Measurements from ENCODE around the gene GRIK3. TPM values are rescaled to one million over a fixed set of nuclear protein-coding genes. Genes with fewer than 3 reads are reported as not detected.

GRIK3 gene
- total and polyA plus RNA-seq, 2 of the 8 experiments (the other 6 are each of a cell fraction or from before 2014, with no cell fraction given), result 2.1 to 3.4 TPM

DNA sequence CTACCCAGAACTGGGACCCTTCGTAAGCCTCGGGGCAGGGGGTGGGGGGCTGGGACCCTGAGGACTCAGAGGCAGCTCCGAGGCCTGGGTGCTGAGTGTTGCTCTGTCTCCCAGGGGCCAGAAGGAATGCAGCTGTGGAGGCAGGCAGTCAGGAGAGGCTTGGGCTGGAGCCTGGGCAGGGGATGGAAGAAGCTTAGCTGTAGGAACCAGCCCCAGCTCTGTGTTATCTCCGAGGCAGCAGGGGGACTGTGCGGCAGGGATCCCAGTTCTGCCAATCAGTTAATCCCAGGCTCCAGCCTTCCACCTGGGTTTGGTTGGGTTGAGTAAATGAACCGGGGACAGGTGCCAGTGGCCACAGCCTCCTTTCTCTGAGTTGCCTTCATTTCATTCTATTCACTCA lies 8.2 kb upstream of the GRIK3 start (continued):
- TF ChIP-seq, protein P1, sequence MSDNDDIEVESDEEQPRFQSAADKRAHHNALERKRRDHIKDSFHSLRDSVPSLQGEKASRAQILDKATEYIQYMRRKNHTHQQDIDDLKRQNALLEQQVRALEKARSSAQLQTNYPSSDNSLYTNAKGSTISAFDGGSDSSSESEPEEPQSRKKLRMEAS (IDR thresholded peaks at IDR 0.05), result no peak
- no peak for TF ChIP-seq YY1 (IDR thresholded peaks at IDR 0.05; ENCODE audit: low read depth, low read length)
- no peak for TF ChIP-seq TEAD4 (IDR thresholded peaks at IDR 0.05; ENCODE audit: low read depth, low read length)
- no peak for TF ChIP-seq CREB1 (IDR thresholded peaks at IDR 0.05)
- TF ChIP-seq CHD1 (IDR thresholded peaks at IDR 0.05; ENCODE audit: low read depth, low read length), result no peak
